ENCODE results near the gene CDH4.

DNA sequence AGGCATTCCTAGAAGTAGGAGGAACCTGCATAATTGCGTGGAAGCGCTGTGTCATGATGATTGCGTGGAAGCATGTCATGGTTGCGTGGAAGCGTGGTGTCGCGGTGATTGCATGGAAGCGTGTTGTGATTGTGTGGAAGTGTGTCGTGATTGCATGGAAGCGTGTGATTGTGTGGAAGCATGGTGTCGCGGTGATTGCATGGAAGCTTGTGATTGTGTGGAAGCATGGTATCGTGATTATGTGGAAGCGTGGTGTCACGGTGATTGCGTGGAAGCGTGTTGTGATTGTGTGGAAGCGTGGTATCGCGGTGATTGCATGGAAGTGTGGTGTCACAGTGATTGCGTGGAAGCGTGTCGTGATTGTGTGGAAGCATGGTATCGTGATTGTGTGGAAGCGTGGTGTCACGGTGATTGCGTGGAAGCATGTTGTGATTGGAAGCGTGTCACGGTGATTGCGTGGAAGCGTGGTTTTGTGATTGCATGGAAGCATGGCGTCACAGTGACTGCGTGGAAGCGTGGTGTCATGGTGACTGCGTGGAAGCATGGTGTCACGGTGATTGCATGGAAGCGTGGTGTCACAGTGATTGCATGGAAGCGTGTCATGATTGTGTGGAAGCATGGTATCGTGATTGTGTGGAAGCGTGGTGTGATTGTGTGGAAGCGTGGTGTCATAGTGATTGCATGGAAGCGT, 667.8 kb downstream of the CDH4 start:
- TF ChIP-seq, protein P1, sequence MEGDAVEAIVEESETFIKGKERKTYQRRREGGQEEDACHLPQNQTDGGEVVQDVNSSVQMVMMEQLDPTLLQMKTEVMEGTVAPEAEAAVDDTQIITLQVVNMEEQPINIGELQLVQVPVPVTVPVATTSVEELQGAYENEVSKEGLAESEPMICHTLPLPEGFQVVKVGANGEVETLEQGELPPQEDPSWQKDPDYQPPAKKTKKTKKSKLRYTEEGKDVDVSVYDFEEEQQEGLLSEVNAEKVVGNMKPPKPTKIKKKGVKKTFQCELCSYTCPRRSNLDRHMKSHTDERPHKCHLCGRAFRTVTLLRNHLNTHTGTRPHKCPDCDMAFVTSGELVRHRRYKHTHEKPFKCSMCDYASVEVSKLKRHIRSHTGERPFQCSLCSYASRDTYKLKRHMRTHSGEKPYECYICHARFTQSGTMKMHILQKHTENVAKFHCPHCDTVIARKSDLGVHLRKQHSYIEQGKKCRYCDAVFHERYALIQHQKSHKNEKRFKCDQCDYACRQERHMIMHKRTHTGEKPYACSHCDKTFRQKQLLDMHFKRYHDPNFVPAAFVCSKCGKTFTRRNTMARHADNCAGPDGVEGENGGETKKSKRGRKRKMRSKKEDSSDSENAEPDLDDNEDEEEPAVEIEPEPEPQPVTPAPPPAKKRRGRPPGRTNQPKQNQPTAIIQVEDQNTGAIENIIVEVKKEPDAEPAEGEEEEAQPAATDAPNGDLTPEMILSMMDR (IDR thresholded peaks at IDR 0.05; ENCODE audit: insufficient read depth, low read length, poor library complexity, severe bottlenecking): no peak
- no peak for TF ChIP-seq EZH2phosphoT487 (conservative IDR thresholded peaks at IDR 0.05; ENCODE audit: low read length)
